Measurements from ENCODE around the gene COL6A6.

The COL6A6 gene

DNA sequence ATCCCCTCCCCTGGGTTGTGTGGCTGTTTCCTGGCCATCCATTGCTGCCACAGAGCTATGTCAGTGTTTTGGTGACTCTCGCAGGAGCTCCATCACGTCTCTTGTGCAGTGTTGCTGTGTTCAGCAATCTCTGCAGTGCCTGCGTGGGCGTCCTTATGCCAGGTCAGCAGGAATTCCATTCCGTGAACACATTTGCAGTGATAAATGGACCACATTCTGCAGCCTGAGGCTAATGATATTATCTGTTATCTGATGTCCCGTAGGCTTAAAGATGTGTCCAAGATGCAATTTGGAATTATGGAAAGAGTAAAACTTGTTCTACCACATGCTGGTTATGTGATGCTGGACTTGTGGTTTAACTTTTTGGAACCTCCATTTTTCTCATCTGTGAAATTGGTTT is 25.5 kb upstream of the COL6A6 start:
- no peak for TF ChIP-seq TAF1 (IDR thresholded peaks at IDR 0.05; ENCODE audit: borderline replicate concordance, insufficient read depth, low read length)
- no peak for TF ChIP-seq SIN3A (IDR thresholded peaks at IDR 0.05; ENCODE audit: borderline replicate concordance, insufficient read depth, low read length)
- TF ChIP-seq REST (IDR thresholded peaks at IDR 0.05; ENCODE audit: insufficient read depth in 1 of 2, low read depth in 2 of 2, low read length in 2 of 2) = no peak
- TF ChIP-seq FOXP2 (optimal IDR thresholded peaks at IDR 0.05; ENCODE audit: borderline replicate concordance, extremely low read depth, extremely low read length, insufficient read depth) = no peak
- no peak for TF ChIP-seq POLR2AphosphoS5 (IDR thresholded peaks at IDR 0.05; ENCODE audit: low read depth, low read length)

GRCh38 chr3:130504701-130505100 is 12.3 kb upstream of the COL6A6 start:
- TF ChIP-seq REST (IDR thresholded peaks at IDR 0.05; ENCODE audit: insufficient read depth in 1 of 2, low read depth in 2 of 2, low read length in 2 of 2) (no peak), TAF1 (IDR thresholded peaks at IDR 0.05; ENCODE audit: borderline replicate concordance, insufficient read depth, low read length) (no peak), FOXP2 (optimal IDR thresholded peaks at IDR 0.05; ENCODE audit: borderline replicate concordance, extremely low read depth, extremely low read length, insufficient read depth) (no peak), SIN3A (IDR thresholded peaks at IDR 0.05; ENCODE audit: borderline replicate concordance, insufficient read depth, low read length) (no peak), POLR2AphosphoS5 (IDR thresholded peaks at IDR 0.05; ENCODE audit: low read depth, low read length) (no peak)

GRCh38 chr3:130506031-130506430 is 10.9 kb upstream of the COL6A6 start:
- TF ChIP-seq FOXP2 (optimal IDR thresholded peaks at IDR 0.05; ENCODE audit: borderline replicate concordance, extremely low read depth, extremely low read length, insufficient read depth) (no peak), TAF1 (IDR thresholded peaks at IDR 0.05; ENCODE audit: borderline replicate concordance, insufficient read depth, low read length) (no peak), POLR2AphosphoS5 (IDR thresholded peaks at IDR 0.05; ENCODE audit: low read depth, low read length) (no peak), REST (IDR thresholded peaks at IDR 0.05; ENCODE audit: insufficient read depth in 1 of 2, low read depth in 2 of 2, low read length in 2 of 2) (no peak), SIN3A (IDR thresholded peaks at IDR 0.05; ENCODE audit: borderline replicate concordance, insufficient read depth, low read length) (no peak)

DNA sequence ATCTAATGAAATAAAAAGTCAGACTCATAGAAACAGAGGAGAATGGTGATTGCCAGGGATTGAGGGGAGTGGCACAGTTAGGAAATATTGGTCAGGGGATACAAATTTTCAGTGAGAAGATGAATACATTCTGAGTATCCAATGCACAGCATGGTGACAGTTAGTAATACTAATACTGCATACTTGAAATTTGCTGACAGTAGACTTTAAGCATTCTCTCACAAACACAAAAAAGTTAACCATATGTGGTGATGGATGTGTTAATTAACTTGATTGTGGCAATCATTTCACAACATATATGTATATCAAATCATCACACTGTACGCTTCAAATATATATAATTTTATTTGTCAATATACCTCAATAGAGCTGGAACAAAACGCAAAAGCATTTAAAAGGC is 9.2 kb upstream of the COL6A6 start:
- TF ChIP-seq SIN3A (IDR thresholded peaks at IDR 0.05; ENCODE audit: borderline replicate concordance, insufficient read depth, low read length) = no peak
- TF ChIP-seq REST (IDR thresholded peaks at IDR 0.05; ENCODE audit: insufficient read depth in 1 of 2, low read depth in 2 of 2, low read length in 2 of 2) = no peak
- no peak for TF ChIP-seq FOXP2 (optimal IDR thresholded peaks at IDR 0.05; ENCODE audit: borderline replicate concordance, extremely low read depth, extremely low read length, insufficient read depth)
- no peak for TF ChIP-seq POLR2AphosphoS5 (IDR thresholded peaks at IDR 0.05; ENCODE audit: low read depth, low read length)
- no peak for TF ChIP-seq TAF1 (IDR thresholded peaks at IDR 0.05; ENCODE audit: borderline replicate concordance, insufficient read depth, low read length)

- TF ChIP-seq TAF1 (IDR thresholded peaks at IDR 0.05; ENCODE audit: borderline replicate concordance, insufficient read depth, low read length) (no peak), POLR2AphosphoS5 (IDR thresholded peaks at IDR 0.05; ENCODE audit: low read depth, low read length) (no peak), FOXP2 (optimal IDR thresholded peaks at IDR 0.05; ENCODE audit: borderline replicate concordance, extremely low read depth, extremely low read length, insufficient read depth) (no peak), REST (IDR thresholded peaks at IDR 0.05; ENCODE audit: insufficient read depth in 1 of 2, low read depth in 2 of 2, low read length in 2 of 2) (no peak), SIN3A (IDR thresholded peaks at IDR 0.05; ENCODE audit: borderline replicate concordance, insufficient read depth, low read length) (no peak)
Measured at GRCh38 chr3:130509008-130509407, 8.0 kb upstream of the COL6A6 start.
